ENCODE data around the gene WDR4. TPM values are rescaled to one million over a fixed set of nuclear protein-coding genes. Genes with fewer than 3 reads are reported as not detected.

The WDR4 gene
- total and polyA plus RNA-seq, 10 of the 15 experiments (the other 5 are each of a cell fraction or from before 2014, with no cell fraction given), result 2.1 to 45.3 (median 18.7) TPM

- intact Hi-C loops (cut with micrococcal nuclease; ENCODE audit: unreplicated experiment), result no loop called here
- in situ Hi-C loops (cut with MboI), result no loop called here
- peaks cover 22 to 48% of the 10 kb centered on the region in 2 experiments for H3K36me3 ChIP-seq (ENCODE audit: control insufficient read depth in 2 of 2, insufficient read depth in 2 of 2, low read length in 1 of 2)
These were observed 16.4 kb downstream of the WDR4 start for GRCh38 chr21:42862774-42863503.

More at GRCh38 chr21:42862774-42863503, 16.4 kb downstream of the WDR4 start:
- Histone ChIP-seq H3K27me3 (replicated peaks in 1 of 2; ENCODE audit: control insufficient read depth in 2 of 2, insufficient read depth in 2 of 2, low read length in 1 of 2) (no peaks in the 10 kb centered on the region), H2AFZ (ENCODE audit: control insufficient read depth, low read depth, low read length) (no peak overlapping the region), H3K79me2 (ENCODE audit: control insufficient read depth, insufficient read depth, low read length) (peaks cover 12% of the 10 kb centered on the region), H3K4me1 (ENCODE audit: control insufficient read depth, insufficient read depth, low read length) (no peaks in the 10 kb centered on the region), H3K9me3 (replicated peaks; ENCODE audit: control insufficient read depth, insufficient read depth, low read length) (no peaks in the 10 kb centered on the region), H3K9ac (ENCODE audit: control insufficient read depth, insufficient read depth, low read length) (no peak overlapping the region), H4K20me1 (ENCODE audit: control insufficient read depth, insufficient read depth) (peaks cover 4% of the 10 kb centered on the region; the same call in 1 of the 2 replicates), H3K4me2 (ENCODE audit: control insufficient read depth, insufficient read depth) (no peak overlapping the region), H3K4me3 (no peak overlapping the region), H3K27ac (ENCODE audit: control insufficient read depth, insufficient read depth) (no peak overlapping the region)
- RAD21 ChIA-PET (ENCODE audit: unreplicated experiment), result no interaction called here
- FAIRE-seq (no peak), DNase-seq (ENCODE audit: low read depth, low spot score) (no peak), ATAC-seq (peak; percentile 24; the same call in 2 of the 3 replicates)
- CTCF ChIA-PET, result no interaction called here
- BruUV-seq (replicated peaks), result no TSS peak
- POLR2A ChIA-PET, result no interaction called here
- SMC1A ChIA-PET (ENCODE audit: uncharacterized antibody, unreplicated experiment), result no interaction called here
- 83% methylated on average over 21 of the region's 21 CpGs for WGBS (ENCODE audit: insufficient coverage, insufficient replicate concordance, low lambda C conversion rate, missing lambda C conversion rate)
- no peak for TF ChIP-seq RELB (IDR thresholded peaks at IDR 0.05; ENCODE audit: low read depth)
- no peak for TF ChIP-seq NR2C1 (IDR thresholded peaks at IDR 0.05)
- no peak for TF ChIP-seq ZNF592 (IDR thresholded peaks at IDR 0.05)
- TF ChIP-seq SMAD1 (IDR thresholded peaks at IDR 0.05; ENCODE audit: low read depth, partially characterized antibody), result no peak
- TF ChIP-seq ATF7 (IDR thresholded peaks at IDR 0.05; ENCODE audit: low read depth), result no peak
